GM18498 (cell line): ENCODE data around the gene ARHGDIA.

Experiments
- ATAC-seq: cut with Tn5 transposase; IDR thresholded peaks from one replicate; pipeline ENCODE4 v1.9.1; 2021; ENCODE audit warnings: mild to moderate bottlenecking, moderate library complexity; ENCODE audit not compliant: unreplicated experiment

Gene ARHGDIA

GRCh38 chr17:81828656-81829055 lies 42.5 kb downstream of the ARHGDIA start:
- ATAC-seq = no peak

- no peak for ATAC-seq
Measured at GRCh38 chr17:81825841-81826466, 45.2 kb downstream of the ARHGDIA start.

- ATAC-seq = no peak
Measured at GRCh38 chr17:81824595-81824994, 46.5 kb downstream of the ARHGDIA start.

GRCh38 chr17:81823820-81824550 lies 47.2 kb downstream of the ARHGDIA start:
- no peak for ATAC-seq

GRCh38 chr17:81822996-81823819 lies 47.9 kb downstream of the ARHGDIA start:
- no peak for ATAC-seq

- no peak for ATAC-seq
Measured at GRCh38 chr17:81822312-81822637, 48.9 kb downstream of the ARHGDIA start.

- no peak for ATAC-seq
Measured at GRCh38 chr17:81821603-81822311, 49.4 kb downstream of the ARHGDIA start.

GRCh38 chr17:81821147-81821546 lies 50.0 kb downstream of the ARHGDIA start:
- ATAC-seq = no peak

- no peak for ATAC-seq
Measured at GRCh38 chr17:81819708-81820107, 51.4 kb downstream of the ARHGDIA start.

- no peak for ATAC-seq
Measured at GRCh38 chr17:81817758-81818147, 53.4 kb downstream of the ARHGDIA start.
